NCI-H1092 treated with DMSO at 0.1 percent for 48 hours (cell line): Measurements from ENCODE around the gene TRIM8.
"Not testable (repeated sequence)": the region's sequence is repeated elsewhere in the genome, so short reads cannot be mapped to it uniquely, and the experiment has no call there.

Experiments used
- DNase-seq: peaks from one replicate; lab custom pipeline; 2025; lab: John Stamatoyannopoulos, UW

Gene TRIM8

DNA sequence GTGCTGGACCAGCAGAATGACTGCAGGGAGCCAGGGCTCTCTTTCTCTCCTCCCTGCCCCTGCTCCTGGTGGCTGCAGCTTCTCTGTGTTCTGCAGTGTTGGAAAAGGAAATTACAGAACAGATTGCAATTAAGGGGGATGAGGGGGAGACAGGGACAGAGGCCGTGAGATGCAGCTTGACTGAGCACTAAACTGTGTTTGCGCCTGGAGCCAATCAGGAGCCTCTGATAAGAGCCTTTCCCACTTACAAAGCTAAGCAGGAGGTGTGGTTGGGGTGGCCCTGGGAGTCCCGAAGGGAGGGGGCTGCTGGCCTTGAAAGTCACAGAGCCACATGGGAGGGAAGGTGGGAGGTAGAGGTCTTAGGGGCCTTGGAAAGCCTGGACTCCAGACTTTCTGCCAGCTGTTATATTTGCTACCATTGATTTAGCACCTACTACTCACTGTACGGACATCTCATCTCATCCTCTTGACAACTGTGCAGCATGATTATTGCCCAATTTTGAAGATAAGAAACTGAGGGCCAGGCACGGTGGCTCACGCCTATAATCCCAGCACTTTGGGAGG is 26.7 kb downstream of the TRIM8 start:
- DNase-seq: no peak

GRCh38 chr10:102673236-102673818 is 29.0 kb downstream of the TRIM8 start:
- no peak for DNase-seq

DNA sequence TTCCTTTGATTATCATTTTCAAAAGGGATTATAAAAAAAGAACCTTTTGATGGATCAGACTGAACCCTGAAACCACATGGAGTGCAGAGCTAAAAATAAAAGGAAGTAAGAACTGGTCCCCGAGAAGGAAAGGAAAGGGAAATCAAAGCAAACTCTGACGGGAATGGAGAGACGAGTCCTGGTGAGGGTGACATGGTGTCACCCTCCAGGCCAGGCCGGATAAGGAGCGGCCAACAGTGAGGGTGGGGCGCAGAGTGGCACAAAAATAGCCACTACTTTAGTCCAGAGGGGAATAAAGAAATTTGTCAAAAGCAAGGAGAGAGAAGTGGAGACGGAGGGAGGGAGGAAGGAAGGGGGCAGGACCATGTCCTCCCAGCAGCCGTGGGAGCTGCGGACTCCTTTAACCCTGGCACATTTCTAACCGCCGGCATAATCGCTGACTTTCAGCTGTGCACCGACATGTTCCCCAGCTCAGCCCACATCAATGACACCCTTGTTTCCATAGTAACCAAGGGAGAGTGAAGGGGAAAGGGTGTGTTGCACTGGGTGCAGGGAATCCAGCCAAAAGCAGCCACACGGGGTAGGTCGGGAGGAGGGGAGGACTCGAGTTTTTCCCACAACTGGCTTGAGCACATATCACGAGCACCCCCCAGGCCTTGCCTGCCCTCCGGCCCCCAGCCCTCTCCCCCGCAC is 29.7 kb downstream of the TRIM8 start:
- DNase-seq: peak; percentile 44

DNA sequence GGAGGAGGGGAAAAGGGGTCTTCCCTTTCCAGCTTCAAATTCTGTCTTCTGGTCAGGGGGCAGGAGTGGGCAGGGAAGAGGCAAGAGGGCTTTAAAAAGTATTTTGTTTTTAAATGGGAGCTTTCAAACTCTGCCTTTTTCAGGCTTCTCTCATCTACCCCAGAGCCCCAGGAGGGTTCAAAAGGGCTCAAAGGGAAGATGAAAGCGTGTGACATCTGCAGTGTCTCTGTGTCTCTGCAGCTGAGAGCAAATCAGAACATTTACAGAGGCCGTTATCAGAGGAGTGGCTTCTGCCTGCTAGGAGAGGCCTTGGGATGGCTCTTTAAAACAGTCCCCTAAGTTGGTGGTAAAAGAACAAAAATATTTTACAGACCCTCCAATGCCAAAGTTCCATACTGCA is 30.3 kb downstream of the TRIM8 start:
- DNase-seq: peak; percentile 7

DNA sequence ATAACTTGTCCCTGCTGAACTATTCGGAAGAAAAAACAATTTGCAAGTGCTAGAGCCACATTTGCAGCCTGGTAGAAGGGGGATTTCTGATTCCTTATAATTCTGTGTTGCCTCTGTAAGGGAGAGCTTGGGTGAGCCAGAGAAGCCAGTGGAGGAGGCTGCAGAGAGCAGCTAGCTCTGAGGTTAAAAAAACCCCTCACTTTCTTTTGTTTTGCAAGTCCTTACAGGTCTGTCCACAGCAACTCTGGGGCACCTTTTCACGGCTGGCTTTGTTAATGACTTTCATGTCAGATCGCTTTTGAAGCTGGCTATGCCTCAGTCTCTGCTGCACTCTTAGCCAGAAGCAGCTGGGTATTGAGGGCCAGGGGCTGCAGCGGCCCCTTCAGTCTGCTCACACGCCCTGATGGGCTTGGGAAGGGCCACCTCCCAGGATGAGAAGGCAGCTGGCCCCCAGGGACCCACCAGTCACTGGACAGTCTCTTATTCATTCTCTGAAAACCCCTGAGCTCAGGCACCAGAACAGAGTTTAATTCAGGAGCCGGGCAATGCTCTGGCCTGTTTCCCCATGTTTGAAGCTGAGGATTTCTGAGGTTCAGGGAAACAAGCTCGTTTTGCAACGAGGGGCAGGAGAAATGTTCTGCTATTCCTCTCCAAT is 30.9 kb downstream of the TRIM8 start:
- DNase-seq: peak; percentile 12

DNA sequence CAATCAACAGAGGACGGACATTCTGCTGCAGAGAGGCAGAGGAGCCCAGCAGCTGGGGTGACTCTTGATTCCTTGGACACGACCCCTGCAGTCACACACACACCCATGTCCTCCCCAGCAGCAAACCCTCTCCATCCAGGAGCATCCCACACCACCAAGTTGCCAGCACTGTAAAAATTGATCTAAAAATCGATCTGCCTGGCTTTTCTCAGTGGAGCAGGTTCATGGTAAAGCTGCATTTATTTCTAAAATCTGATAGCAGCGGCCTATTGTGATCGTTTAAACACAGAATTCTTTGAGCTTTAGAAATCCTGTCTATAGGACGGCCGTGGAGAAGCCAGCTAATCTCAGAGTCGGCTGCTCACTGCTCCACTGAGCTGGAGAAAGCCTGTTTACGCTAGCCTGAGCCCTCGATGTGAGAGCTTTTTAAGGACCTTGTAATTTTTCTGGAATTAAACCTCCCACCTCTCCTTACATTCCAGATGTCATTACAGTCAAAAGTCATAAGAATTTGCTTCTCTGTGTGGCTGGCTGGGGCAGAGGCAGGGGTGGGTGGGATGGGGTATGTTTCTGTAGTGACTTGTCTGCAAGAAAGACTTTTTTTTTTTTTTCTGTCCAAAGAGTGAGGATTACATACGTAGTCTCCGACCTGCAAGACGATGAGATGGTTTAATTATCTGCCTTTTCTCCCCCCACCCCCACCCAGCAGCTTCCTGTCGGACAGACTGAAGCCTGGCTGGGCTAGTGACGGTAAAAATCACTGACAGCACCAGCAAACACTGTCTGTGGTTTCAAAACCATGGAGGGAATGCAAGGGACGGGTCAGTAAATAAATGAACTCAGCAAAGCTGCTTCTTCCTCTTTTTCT is 31.6 kb downstream of the TRIM8 start:
- DNase-seq: no peak

- DNase-seq: no peak
Observed at GRCh38 chr10:102676534-102677315, 32.4 kb downstream of the TRIM8 start.

DNA sequence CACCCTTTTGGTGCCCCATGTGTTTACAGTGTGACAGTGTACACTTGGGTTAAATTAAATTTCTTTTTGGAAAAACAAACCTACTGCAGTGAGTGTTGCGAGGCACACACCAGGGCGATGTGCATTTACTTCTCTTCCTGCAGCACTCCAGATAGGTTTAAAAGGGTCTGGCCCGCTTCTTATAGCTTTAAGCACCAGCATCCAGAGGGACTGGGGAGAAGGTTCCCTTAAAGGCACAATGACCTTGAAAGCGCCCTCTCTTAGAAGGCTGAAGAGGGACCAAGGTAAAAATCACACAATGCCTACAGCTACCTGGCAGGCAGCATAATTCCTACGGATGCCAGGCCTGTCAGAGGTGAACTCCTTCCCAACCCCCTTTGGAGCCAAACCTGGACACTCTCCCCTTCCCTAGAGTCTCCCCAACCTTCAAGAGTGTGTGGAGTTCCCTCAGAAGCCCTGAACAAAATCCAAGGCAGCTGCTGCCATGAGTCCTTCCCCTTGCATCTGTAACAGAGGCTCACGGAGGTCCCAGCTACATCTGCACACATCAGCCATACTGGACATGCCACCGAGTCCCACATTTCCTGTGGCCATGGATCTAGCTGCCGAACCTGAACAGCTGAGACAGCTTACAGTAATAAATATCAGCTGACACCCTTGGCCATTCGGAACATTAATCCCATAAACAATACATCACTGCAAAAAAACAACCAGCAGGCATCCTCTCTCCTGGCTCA is 33.2 kb downstream of the TRIM8 start:
- DNase-seq: no peak

DNA sequence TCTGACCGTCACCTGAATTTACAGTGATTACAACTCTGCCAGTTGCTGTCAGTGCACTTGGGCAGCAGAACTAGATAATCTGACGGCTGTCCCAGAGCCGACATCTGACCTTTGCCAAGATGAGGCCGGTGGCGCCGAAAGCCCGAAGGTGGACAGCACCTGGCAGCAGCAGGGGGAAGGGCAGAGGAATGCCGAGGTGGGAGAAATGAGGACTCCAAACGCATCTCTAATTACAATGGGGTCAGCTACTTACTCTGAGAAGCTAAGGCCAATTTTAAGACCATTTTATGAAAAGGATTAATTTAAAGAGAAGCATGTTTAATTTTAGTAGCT is 33.8 kb downstream of the TRIM8 start:
- DNase-seq: no peak

- peak; percentile 72 for DNase-seq
Observed at GRCh38 chr10:102678842-102679289, 34.6 kb downstream of the TRIM8 start.

GRCh38 chr10:102679596-102679995 is 35.3 kb downstream of the TRIM8 start:
- DNase-seq: no peak

DNA sequence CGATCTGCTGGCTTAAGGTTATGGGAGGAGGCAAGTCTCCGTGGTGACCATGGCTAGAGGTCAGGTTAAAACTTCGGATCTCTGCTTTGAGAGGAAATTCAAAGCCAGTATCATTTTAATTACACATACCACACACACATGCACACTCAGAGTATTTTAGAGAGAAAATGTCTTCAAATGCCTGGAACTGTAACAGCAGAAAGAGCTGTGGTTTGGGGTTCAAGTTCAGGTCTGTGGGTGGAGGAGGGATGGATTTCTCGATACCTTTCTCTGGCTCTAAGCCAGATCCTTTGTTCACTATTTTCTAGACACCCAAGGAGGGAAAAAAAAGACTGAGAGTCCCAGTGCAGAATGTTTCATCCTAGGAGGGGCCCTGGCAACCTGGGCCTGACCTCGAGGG is 37.4 kb downstream of the TRIM8 start:
- no peak for DNase-seq

- DNase-seq: no peak
Observed at GRCh38 chr10:102682416-102682815, 38.1 kb downstream of the TRIM8 start.

DNA sequence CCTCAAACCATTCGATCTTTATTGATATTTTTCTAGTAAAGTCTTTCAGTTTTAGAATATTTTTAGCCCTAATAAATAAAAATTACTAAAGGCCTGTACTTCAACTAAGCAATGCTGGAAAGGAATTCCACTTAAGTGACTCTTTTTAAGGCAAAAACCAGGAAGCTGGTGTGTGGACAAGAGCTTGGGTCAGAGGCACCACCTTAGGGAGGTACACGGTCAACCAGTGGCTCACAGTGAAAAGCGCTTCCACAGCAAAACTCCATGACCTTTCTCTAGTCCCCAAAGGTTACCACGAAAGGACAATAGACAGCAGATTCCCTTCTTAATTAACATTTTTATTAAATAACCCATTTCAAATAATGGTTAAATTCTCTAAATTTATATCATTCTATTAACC is 38.7 kb downstream of the TRIM8 start:
- DNase-seq: no peak

DNA sequence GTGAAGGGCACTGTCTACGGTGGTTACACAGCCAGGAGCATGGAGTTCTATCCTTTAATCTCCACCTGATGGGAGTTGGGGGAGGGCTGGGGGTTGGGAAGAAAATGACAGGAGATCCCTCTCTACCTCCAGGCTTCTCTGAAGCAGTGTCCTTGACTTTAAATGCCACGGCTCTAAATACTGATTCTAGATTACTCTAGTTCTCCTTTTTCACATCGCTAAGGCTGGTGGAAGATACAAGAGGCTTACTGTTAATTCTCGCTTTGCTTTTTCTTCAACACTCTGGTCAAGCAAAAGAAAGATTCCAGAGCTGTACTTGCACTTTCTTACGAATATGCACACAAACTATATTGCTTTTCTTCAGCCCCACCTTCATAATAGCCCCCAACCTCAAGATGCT is 39.5 kb downstream of the TRIM8 start:
- no peak for DNase-seq

DNA sequence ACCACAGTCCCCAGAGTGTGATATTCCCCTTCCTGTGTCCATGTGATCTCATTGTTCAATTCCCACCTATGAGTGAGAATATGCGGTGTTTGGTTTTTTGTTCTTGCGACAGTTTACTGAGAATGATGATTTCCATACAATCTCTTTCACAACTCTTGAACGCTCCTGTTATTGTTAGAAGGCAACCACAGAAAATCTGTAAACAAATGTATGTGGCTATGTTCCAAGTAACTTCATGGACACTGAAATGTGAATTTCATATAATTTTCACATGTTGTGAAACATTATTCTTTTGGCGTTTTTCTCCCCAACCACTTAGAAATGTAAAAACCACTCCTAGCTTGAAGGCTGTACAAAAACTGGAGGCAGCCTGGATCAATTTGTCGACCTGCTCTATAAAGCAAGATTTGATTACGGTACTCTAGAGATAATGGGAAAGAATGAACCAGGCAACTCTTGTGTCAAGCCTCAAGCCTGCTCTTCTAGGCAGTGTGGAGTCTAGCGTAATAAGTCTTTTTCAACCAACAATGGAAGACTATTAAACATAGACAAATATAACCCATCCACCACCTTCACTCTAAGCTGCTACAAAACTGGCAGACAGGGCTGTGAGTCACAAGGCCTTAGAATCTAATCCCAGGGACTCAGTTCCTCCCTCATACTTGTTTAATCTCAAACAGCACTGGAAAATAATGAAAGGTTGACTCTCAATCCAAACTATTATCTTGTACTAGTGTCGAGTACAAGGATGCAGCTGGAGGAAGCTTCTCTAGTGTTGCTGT is 47.2 kb downstream of the TRIM8 start:
- no peak for DNase-seq

DNA sequence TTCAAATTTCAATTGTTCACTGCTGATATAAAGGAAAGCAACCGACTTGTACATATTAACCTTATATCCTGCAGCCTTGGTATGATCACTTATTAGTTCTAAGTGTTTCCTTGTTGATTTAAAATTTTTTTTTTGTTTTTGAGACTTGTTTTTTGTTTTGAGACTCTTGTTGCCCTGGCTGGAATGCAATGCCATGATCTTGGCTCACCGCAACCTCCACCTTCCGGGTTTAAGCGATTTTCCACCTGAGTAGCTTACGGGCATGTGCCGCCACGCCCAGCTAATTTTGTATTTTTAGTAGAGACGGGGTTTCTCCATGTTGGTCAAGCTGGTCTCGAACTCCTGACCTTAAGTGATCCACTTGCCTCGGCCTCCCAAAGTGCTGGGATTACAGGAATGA is 51.1 kb downstream of the TRIM8 start:
- not testable (repeated sequence) for DNase-seq

- no peak for DNase-seq
Observed at GRCh38 chr10:102696736-102697135, 52.5 kb downstream of the TRIM8 start.

GRCh38 chr10:102698894-102699293 is 54.6 kb downstream of the TRIM8 start:
- DNase-seq: no peak

- no peak for DNase-seq
Observed at GRCh38 chr10:102701272-102701671, 57.0 kb downstream of the TRIM8 start.
